A673 (cell line): Measurements from ENCODE around the gene GPATCH2. TPM values are rescaled to one million over a fixed set of nuclear protein-coding genes. Genes with fewer than 3 reads are reported as not detected.

ENCODE experiments used
- BruUV-seq: library from RNA; stranded (reverse); fragments of 400-500 nt; replicated peaks from 2 replicates; lab custom pipeline; 2021; lab: Mats Ljungman, UMichigan
- CTCF ChIA-PET: fragments of 300-600 bp; sonication (Branson Sonifier 250); formaldehyde crosslinking; loops from one replicate; lab custom pipeline; 2022; ENCODE audit warnings: antibody characterized with exemption; lab: Charles Lee
- POLR2A ChIA-PET: fragments of 300-600 bp; sonication (Branson Sonifier 250); formaldehyde crosslinking; loops from one replicate; lab custom pipeline; 2022; ENCODE audit warnings: antibody characterized with exemption; ENCODE audit not compliant: low non-redundant PET; lab: Charles Lee
- DNase-seq: peaks from one replicate; pipeline ENCODE4 v3.0.0-alpha.2; 2015; ENCODE audit warnings: low spot score
- H3K27ac ChIP-seq: fragments of 200-600 bp; sonication (generic); 2 replicates; pipeline ENCODE4 v1.5.1; 2016; ENCODE audit warnings: mixed run types, low read depth, mild to moderate bottlenecking, mixed read lengths, antibody characterized with exemption, low read length; ENCODE audit not compliant: poor library complexity, severe bottlenecking
- H3K27me3 ChIP-seq: fragments of 200-600 bp; sonication (generic); replicated peaks from 2 replicates; pipeline ENCODE4 v1.6.1; 2017; ENCODE audit warnings: mixed run types, low read depth, mild to moderate bottlenecking, mixed read lengths, antibody characterized with exemption, low read length; ENCODE audit not compliant: insufficient read depth, poor library complexity
- H3K36me3 ChIP-seq: fragments of 200-600 bp; sonication (generic); 2 replicates; pipeline ENCODE4 v1.6.1; 2016; ENCODE audit warnings: mixed run types, mild to moderate bottlenecking, mixed read lengths, antibody characterized with exemption, low read length; ENCODE audit not compliant: insufficient read depth, poor library complexity, severe bottlenecking
- H3K4me1 ChIP-seq: fragments of 200-600 bp; sonication (generic); 2 replicates; pipeline ENCODE4 v1.6.1; 2017; ENCODE audit warnings: mixed run types, mild to moderate bottlenecking, mixed read lengths, antibody characterized with exemption, low read length; ENCODE audit not compliant: insufficient read depth, poor library complexity, severe bottlenecking
- H3K4me3 ChIP-seq: fragments of 200-600 bp; sonication (generic); 2 replicates; pipeline ENCODE4 v1.5.1; 2016; ENCODE audit warnings: low read depth, mixed run types, mild to moderate bottlenecking, mixed read lengths, low read length; ENCODE audit not compliant: poor library complexity, severe bottlenecking
- H3K9me3 ChIP-seq: fragments of 200-600 bp; sonication (generic); 2 replicates; pipeline ENCODE4 v1.6.1; 2016; ENCODE audit warnings: mixed run types, low read depth, mild to moderate bottlenecking, mixed read lengths, antibody characterized with exemption, low read length; ENCODE audit not compliant: poor library complexity, severe bottlenecking
- CTCF ChIP-seq: fragments of 300-800, 200-600 bp; sonication (generic); conservative IDR thresholded peaks from 2 replicates; pipeline ENCODE4 v1.5.1; 2017; ENCODE audit warnings: low read depth, mild to moderate bottlenecking, antibody characterized with exemption, low read length, moderate library complexity, mixed read lengths
- EZH2 ChIP-seq: fragments of 200-600 bp; sonication (generic); IDR thresholded peaks from 2 replicates; pipeline ENCODE4 v1.6.1; 2017; ENCODE audit warnings: borderline replicate concordance, low read depth, mild to moderate bottlenecking, mixed read lengths, antibody characterized with exemption, low read length; ENCODE audit not compliant: poor library complexity, severe bottlenecking
- intact Hi-C: fragments of 100-400 bp; cut with micrococcal nuclease; formaldehyde crosslinking; loops from one replicate; pipeline ENCODE4 v1.10.0; 2022; ENCODE audit not compliant: unreplicated experiment
- total RNA-seq: library from RNA; stranded (reverse); gene quantifications from 2 replicates; pipeline ENCODE4 v1.2.3, GENCODE V29; 2021

GPATCH2 gene
- total RNA-seq, 1 experiment from 2014 or later: 15.3 TPM

- no peaks in the 10 kb centered on the region for H3K4me1 ChIP-seq
- H3K4me3 ChIP-seq: no peak overlapping the region
- no peaks in the 10 kb centered on the region for H3K9me3 ChIP-seq
- intact Hi-C loops: no loop called here
- no peaks in the 10 kb centered on the region for H3K36me3 ChIP-seq
- H3K27ac ChIP-seq: no peak overlapping the region
- no peak for TF ChIP-seq CTCF
- TF ChIP-seq EZH2: no peak
- CTCF ChIA-PET: no interaction called here
- POLR2A ChIA-PET: no interaction called here
- BruUV-seq: no TSS peak
- H3K27me3 ChIP-seq: no peaks in the 10 kb centered on the region
- no peak for DNase-seq
Observed at GRCh38 chr1:217494767-217495166, 136.1 kb downstream of the GPATCH2 start.

DNA sequence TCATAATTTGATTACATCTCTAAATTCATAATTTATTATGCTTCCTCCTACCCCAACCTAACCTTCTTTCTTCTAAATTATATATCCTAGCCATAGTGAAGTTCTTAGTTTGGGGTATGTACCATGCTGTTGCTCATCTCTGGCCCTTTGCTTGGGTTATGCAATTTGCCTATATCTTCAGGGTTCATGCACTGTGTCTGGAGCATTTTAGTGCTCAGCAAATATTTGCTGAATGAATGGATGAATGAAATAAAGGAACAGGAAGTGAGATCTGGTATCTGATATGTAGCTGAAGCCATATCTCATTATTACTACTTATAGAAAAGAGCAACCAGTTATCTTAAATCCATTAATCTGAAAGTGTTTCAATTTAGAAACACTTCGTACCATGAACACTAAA lies 137.6 kb downstream of the GPATCH2 start:
- H3K9me3 ChIP-seq: no peaks in the 10 kb centered on the region
- H3K4me1 ChIP-seq: no peaks in the 10 kb centered on the region
- peak; percentile 11 for DNase-seq
- TF ChIP-seq CTCF: no peak
- TF ChIP-seq EZH2: no peak
- POLR2A ChIA-PET: no interaction called here
- no peaks in the 10 kb centered on the region for H3K27me3 ChIP-seq
- CTCF ChIA-PET: no interaction called here
- no TSS peak for BruUV-seq
- H3K36me3 ChIP-seq: no peaks in the 10 kb centered on the region
- no peak overlapping the region for H3K4me3 ChIP-seq
- no peak overlapping the region for H3K27ac ChIP-seq
- intact Hi-C loops: no loop called here

DNA sequence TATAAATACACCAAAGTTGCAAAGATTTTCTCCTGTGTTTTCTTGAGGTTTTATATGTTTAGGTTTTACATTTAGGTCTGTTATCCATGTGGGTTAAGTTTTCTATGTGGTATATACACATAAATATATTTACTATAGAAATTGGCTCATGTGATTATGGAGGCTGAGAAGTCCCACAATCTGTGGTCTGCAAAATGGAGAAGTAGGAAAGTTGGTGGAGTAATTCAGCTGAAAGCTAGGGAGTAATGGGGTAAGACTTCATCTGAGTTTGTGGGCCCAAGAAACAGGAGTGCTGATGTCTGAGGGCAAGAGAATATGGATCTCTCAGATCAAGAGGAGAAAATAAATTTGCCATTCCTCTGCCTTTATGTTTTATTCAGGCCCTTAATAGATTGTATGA lies 146.0 kb downstream of the GPATCH2 start:
- CTCF ChIA-PET: no interaction called here

More for the DNA sequence above, 146.0 kb downstream of the GPATCH2 start:
- no TSS peak for BruUV-seq
- no peak for DNase-seq
- no peaks in the 10 kb centered on the region for H3K9me3 ChIP-seq
- H3K4me3 ChIP-seq: no peak overlapping the region
- POLR2A ChIA-PET: no interaction called here
- no peak overlapping the region for H3K27ac ChIP-seq
- no peak for TF ChIP-seq EZH2
- TF ChIP-seq CTCF: no peak
- intact Hi-C loops: no loop called here
- no peaks in the 10 kb centered on the region for H3K36me3 ChIP-seq
- H3K4me1 ChIP-seq: no peaks in the 10 kb centered on the region
- H3K27me3 ChIP-seq: no peaks in the 10 kb centered on the region
